ENCODE measurements around the gene XRCC1.

DNA sequence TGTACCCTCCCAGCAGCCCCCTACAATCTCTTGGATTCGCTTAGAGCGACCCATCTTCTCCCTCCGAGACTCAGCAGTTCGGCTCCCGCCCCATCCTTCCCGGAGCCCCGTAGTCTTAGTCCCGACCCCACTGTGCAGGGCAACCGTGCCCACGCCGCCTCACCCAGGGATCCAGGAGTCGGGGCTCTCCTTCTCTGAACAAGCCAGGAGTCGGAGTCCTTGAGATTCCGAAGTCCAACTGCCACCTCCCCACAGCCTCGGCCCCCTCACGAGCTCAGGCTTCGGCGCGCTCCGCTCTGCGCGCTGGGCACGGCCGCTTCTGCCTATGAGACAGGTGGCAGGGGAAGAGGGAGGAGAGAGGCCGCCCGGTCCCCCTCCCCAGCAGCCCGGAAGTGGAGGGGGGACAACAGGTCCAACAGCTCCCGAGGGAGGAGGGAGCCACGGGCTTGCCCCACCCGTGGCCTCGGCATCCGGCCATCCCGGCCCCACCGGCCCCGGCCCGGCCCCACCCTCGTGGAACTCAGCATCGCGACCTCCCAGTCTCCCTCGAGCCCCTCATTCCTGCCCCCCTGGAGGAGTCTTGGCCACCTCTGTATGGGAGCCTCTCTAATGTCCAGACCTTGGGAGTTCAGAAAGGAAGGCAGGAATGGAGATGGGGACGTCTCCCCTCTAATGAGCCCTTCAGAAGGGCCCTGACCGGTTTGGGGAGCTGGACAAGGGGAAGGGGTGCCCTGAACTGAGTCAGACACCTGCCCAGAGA is 70.7 kb downstream of the XRCC1 start, which contains the start of gene PHLDB3:
- no peak for TF ChIP-seq NR2C2 (IDR thresholded peaks at IDR 0.05; ENCODE audit: borderline replicate concordance, control insufficient read depth, insufficient read length, low read depth)
- TF ChIP-seq, protein P1, sequence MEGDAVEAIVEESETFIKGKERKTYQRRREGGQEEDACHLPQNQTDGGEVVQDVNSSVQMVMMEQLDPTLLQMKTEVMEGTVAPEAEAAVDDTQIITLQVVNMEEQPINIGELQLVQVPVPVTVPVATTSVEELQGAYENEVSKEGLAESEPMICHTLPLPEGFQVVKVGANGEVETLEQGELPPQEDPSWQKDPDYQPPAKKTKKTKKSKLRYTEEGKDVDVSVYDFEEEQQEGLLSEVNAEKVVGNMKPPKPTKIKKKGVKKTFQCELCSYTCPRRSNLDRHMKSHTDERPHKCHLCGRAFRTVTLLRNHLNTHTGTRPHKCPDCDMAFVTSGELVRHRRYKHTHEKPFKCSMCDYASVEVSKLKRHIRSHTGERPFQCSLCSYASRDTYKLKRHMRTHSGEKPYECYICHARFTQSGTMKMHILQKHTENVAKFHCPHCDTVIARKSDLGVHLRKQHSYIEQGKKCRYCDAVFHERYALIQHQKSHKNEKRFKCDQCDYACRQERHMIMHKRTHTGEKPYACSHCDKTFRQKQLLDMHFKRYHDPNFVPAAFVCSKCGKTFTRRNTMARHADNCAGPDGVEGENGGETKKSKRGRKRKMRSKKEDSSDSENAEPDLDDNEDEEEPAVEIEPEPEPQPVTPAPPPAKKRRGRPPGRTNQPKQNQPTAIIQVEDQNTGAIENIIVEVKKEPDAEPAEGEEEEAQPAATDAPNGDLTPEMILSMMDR (IDR thresholded peaks at IDR 0.05 in 2 of 3, conservative IDR thresholded peaks at IDR 0.05 in 1 of 3; ENCODE audit: control insufficient read depth in 2 of 3, extremely low read depth in 1 of 3, insufficient read depth in 1 of 3, low read depth in 3 of 3, low read length in 3 of 3) = peak in 1 of 3 experiments; percentile 20; a peak in 1 of 6 replicates
- TF ChIP-seq POU2F2 (IDR thresholded peaks at IDR 0.05; ENCODE audit: borderline replicate concordance, low read depth, low read length) = no peak
- no peak for TF ChIP-seq MYC (IDR thresholded peaks at IDR 0.05; ENCODE audit: insufficient read depth, insufficient read length, insufficient replicate concordance, low read length, severe bottlenecking)
- TF ChIP-seq NFXL1 (IDR thresholded peaks at IDR 0.05; ENCODE audit: borderline replicate concordance) = no peak

Data from GM12878 (cell line).